Vagina (tissue), 2 donors: ENCODE results near the gene ARHGAP8. TPM values are rescaled to one million over a fixed set of nuclear protein-coding genes. Genes with fewer than 3 reads are reported as not detected.

ENCODE experiments used
- DNase-seq, 2 donors: peaks; one replicate each; pipeline ENCODE4 v3.0.0-alpha.2; 2017; ENCODE audit errors: extremely low spot score in 2 of 2
- H3K27ac ChIP-seq: fragments of 200-600 bp; sonication (generic); one replicate; pipeline ENCODE4 v1.5.1; 2019
- H3K27me3 ChIP-seq: fragments of 200-600 bp; sonication (generic); one replicate; pipeline ENCODE4 v1.5.1; 2019
- H3K36me3 ChIP-seq, 2 donors: fragments of 200-600 bp; sonication (generic); one replicate each; pipeline ENCODE4 v1.5.1; 2017 to 2019
- H3K4me1 ChIP-seq: fragments of 200-600 bp; sonication (generic); one replicate; pipeline ENCODE4 v1.5.1; 2019
- H3K4me3 ChIP-seq, 2 donors: fragments of 200-600 bp; sonication (generic); 1 replicate in 1 of 2; 2 replicates in 1 of 2; pipeline ENCODE4 v1.5.1; 2016 to 2019
- H3K9me3 ChIP-seq: fragments of 200-600 bp; sonication (generic); one replicate; pipeline ENCODE4 v1.5.1; 2019
- CTCF ChIP-seq, 3 experiments: fragments of 450-650 bp in 2 of 3; fragments of 200-600 bp in 1 of 3; sonication (generic) in 1 of 3; IDR thresholded peaks; one replicate each; pipeline ENCODE4 v1.5.1; 2017 to 2019; ENCODE audit warnings: antibody characterized with exemption in 3 of 3, mild to moderate bottlenecking in 2 of 3, moderate library complexity in 2 of 3
- POLR2A ChIP-seq, 2 donors: fragments of 450-650 bp; IDR thresholded peaks; one replicate each; pipeline ENCODE4 v1.6.1; 2017; ENCODE audit warnings: antibody characterized with exemption in 2 of 2, mild to moderate bottlenecking in 2 of 2, moderate library complexity in 2 of 2
- POLR2AphosphoS5 ChIP-seq, 2 donors: sonication (generic); formaldehyde crosslinking; IDR thresholded peaks; one replicate each; pipeline ENCODE4 v1.9.0; 2017; ENCODE audit warnings: antibody characterized with exemption in 2 of 2, mild to moderate bottlenecking in 2 of 2, low read depth in 1 of 2; ENCODE audit not compliant: insufficient read depth in 1 of 2
- intact Hi-C: fragments of 100-400 bp; cut with DNase I; formaldehyde crosslinking; loops from one replicate; pipeline ENCODE4 v1.15.1; 2023
- total RNA-seq: library from RNA; depleted of rRNA; stranded (reverse); fragments of >200 nt; gene quantifications from one replicate; pipeline ENCODE4 v1.2.3, GENCODE V29; 2016

Gene ARHGAP8
- total RNA-seq, 1 donor from 2014 or later, result 9.3 TPM

GRCh38 chr22:44859641-44860040 is 107.3 kb downstream of the ARHGAP8 start:
- intact Hi-C loops, result no loop called here
- TF ChIP-seq POLR2A (IDR thresholded peaks at IDR 0.05) (no peak), CTCF (IDR thresholded peaks at IDR 0.05) (no peak), POLR2AphosphoS5 (IDR thresholded peaks at IDR 0.05; ENCODE audit: insufficient read depth in 1 of 2, low read depth in 1 of 2) (no peak)

GRCh38 chr22:44860311-44860710 is 107.9 kb downstream of the ARHGAP8 start:
- no peaks in the 10 kb centered on the region for H3K27me3 ChIP-seq
- intact Hi-C loops, result no loop called here
- TF ChIP-seq CTCF (IDR thresholded peaks at IDR 0.05) (no peak), POLR2A (IDR thresholded peaks at IDR 0.05) (no peak), POLR2AphosphoS5 (IDR thresholded peaks at IDR 0.05; ENCODE audit: insufficient read depth in 1 of 2, low read depth in 1 of 2) (no peak)

More at GRCh38 chr22:44859641-44860040, 107.3 kb downstream of the ARHGAP8 start:
- Histone ChIP-seq H3K4me1 (no peaks in the 10 kb centered on the region), H3K9me3 (no peaks in the 10 kb centered on the region), H3K4me3 (no peak overlapping the region), H3K36me3 (no peaks in the 10 kb centered on the region), H3K27ac (no peak overlapping the region), H3K27me3 (no peaks in the 10 kb centered on the region)
- DNase-seq, result no peak

DNA sequence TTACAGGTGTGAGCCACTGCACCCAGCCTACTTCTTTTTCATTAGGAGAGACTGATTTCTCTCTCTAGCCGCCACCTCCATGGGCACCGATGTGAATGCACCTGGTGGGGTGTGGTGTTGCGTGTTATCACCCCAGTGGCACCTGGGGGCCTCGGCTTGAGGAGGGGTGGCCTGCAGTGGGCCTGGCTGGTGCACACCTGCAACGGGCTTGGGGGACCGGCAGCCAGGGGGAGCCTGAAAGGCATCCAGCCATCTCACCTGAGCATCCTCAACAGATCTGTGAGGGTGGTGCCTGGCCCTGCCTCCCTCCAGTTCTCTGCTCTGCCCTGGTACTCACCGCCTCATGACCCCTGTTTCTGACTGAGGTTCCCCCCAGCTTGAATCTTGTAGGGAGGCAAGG is 108.9 kb downstream of the ARHGAP8 start:
- intact Hi-C loops, result no loop called here
- no peaks in the 10 kb centered on the region for H3K27me3 ChIP-seq
- no peaks in the 10 kb centered on the region for H3K9me3 ChIP-seq
- TF ChIP-seq CTCF (IDR thresholded peaks at IDR 0.05), result no peak
- TF ChIP-seq POLR2A (IDR thresholded peaks at IDR 0.05), result no peak
- no peak for TF ChIP-seq POLR2AphosphoS5 (IDR thresholded peaks at IDR 0.05; ENCODE audit: insufficient read depth in 1 of 2, low read depth in 1 of 2)
- H3K4me1 ChIP-seq, result no peaks in the 10 kb centered on the region
- H3K4me3 ChIP-seq, result no peak overlapping the region
- H3K27ac ChIP-seq, result no peak overlapping the region
- DNase-seq, result no peak
- no peaks in the 10 kb centered on the region for H3K36me3 ChIP-seq

More at GRCh38 chr22:44860311-44860710, 107.9 kb downstream of the ARHGAP8 start:
- Histone ChIP-seq H3K27ac (no peak overlapping the region), H3K9me3 (no peaks in the 10 kb centered on the region), H3K36me3 (no peaks in the 10 kb centered on the region), H3K4me3 (no peak overlapping the region), H3K4me1 (no peaks in the 10 kb centered on the region)
- no peak for DNase-seq

DNA sequence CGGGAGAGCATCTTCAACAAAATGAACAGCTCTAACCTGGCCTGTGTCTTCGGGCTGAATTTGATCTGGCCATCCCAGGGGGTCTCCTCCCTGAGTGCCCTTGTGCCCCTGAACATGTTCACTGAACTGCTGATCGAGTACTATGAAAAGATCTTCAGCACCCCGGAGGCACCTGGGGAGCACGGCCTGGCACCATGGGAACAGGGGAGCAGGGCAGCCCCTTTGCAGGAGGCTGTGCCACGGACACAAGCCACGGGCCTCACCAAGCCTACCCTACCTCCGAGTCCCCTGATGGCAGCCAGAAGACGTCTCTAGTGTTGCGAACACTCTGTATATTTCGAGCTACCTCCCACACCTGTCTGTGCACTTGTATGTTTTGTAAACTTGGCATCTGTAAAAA is 109.9 kb downstream of the ARHGAP8 start:
- no peaks in the 10 kb centered on the region for H3K4me1 ChIP-seq
- H3K27me3 ChIP-seq, result no peaks in the 10 kb centered on the region
- H3K36me3 ChIP-seq, result no peaks in the 10 kb centered on the region
- H3K27ac ChIP-seq, result no peak overlapping the region
- intact Hi-C loops, result no loop called here
- TF ChIP-seq CTCF (IDR thresholded peaks at IDR 0.05) (no peak), POLR2AphosphoS5 (IDR thresholded peaks at IDR 0.05; ENCODE audit: insufficient read depth in 1 of 2, low read depth in 1 of 2) (no peak), POLR2A (IDR thresholded peaks at IDR 0.05) (no peak)
- DNase-seq, result no peak
- H3K4me3 ChIP-seq, result no peak overlapping the region
- H3K9me3 ChIP-seq, result no peaks in the 10 kb centered on the region

- intact Hi-C loops, result no loop called here
- H3K4me3 ChIP-seq, result no peak overlapping the region
Measured at GRCh38 chr22:44862981-44863860, 110.8 kb downstream of the ARHGAP8 start.

More at GRCh38 chr22:44862981-44863860, 110.8 kb downstream of the ARHGAP8 start:
- TF ChIP-seq CTCF (IDR thresholded peaks at IDR 0.05) (no peak), POLR2A (IDR thresholded peaks at IDR 0.05) (no peak), POLR2AphosphoS5 (IDR thresholded peaks at IDR 0.05; ENCODE audit: insufficient read depth in 1 of 2, low read depth in 1 of 2) (no peak)
- Histone ChIP-seq H3K27ac (no peak overlapping the region), H3K36me3 (no peaks in the 10 kb centered on the region), H3K9me3 (no peaks in the 10 kb centered on the region), H3K27me3 (no peaks in the 10 kb centered on the region), H3K4me1 (no peaks in the 10 kb centered on the region)
- no peak for DNase-seq
